ENCODE data around the gene TMEM150B.

TMEM150B gene

GRCh38 chr19:55273978-55274707, 51.0 kb downstream of the TMEM150B start:
- no peak for DNase-seq

- no peak for DNase-seq
Measured at GRCh38 chr19:55272142-55272541, 53.0 kb downstream of the TMEM150B start.

- DNase-seq, result no peak
Measured at GRCh38 chr19:55270172-55270942, 54.8 kb downstream of the TMEM150B start.

- DNase-seq, result no peak
Measured at GRCh38 chr19:55269299-55269698, 55.8 kb downstream of the TMEM150B start.

- DNase-seq, result no peak
Measured at GRCh38 chr19:55266840-55267239, 58.3 kb downstream of the TMEM150B start.

- no peak for DNase-seq
Measured at GRCh38 chr19:55266404-55266803, 58.7 kb downstream of the TMEM150B start.

DNA sequence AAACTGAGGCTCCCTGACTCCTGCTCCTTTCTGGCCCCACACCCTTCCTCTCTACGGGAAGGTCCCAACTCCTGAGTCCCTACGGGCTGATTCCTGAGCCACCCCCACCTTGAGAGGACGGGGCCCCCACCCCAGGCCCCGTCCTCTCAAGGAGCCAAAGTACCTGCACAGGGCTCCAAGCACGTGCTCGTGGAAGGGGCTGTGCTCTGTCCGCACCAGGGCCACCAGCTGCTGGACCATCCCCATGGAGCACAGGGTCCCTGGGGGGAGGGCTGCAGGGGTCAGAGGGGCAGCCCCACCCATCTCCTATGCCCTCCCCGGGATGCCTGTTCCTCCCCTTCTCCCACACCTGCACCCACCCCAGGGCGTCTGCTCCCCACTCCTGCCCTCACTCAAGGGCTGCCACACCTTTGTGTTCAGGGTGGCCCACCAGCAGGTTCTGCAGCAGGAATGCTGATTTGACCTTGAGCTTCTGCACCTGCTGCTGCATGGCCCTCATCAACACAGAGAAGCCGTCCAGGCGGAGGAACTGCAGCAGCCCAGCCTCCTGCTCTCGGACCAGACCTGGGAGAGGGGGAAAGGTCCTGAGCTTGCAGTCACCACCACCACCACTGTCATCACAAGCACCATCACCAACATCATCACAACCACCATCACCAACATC, 59.3 kb downstream of the TMEM150B start:
- DNase-seq, result no peak

GRCh38 chr19:55265173-55265572, 60.0 kb downstream of the TMEM150B start:
- DNase-seq, result no peak

DNA sequence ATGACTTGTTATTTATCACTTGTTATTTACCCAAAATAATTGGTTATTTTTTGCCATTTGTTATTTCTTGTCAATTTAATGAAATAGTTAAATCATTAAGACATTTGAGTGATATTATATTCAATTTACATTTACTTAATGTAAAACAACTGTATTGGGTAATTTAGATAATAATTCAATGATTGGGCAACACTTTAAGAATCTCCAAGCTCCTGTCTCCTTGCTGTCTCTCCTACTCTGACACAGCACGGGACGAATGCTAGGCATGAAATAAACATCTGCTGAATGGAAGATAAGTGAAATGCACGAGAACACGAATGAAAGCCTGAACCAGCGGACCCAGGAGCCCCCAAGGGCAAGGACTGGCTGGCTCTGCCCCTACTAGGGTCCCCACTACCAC, 60.6 kb downstream of the TMEM150B start:
- no peak for DNase-seq
